ENCODE measurements around the gene ADARB2.
"Not testable (repeated sequence)": the region's sequence is repeated elsewhere in the genome, so short reads cannot be mapped to it uniquely, and the experiment has no call there.

ADARB2 gene

GRCh38 chr10:1335642-1336041 lies 401.7 kb downstream of the ADARB2 start:
- DNase-seq (ENCODE audit: low spot score) (no peak), FAIRE-seq (no peak)

GRCh38 chr10:1333981-1334380 lies 403.3 kb downstream of the ADARB2 start:
- no peak for DNase-seq (ENCODE audit: low spot score)
- FAIRE-seq: no peak

GRCh38 chr10:1331560-1331959 lies 405.8 kb downstream of the ADARB2 start:
- DNase-seq (ENCODE audit: low spot score): no peak
- no peak for FAIRE-seq

- DNase-seq (ENCODE audit: low spot score) (no peak), FAIRE-seq (no peak)
These were observed 407.7 kb downstream of the ADARB2 start for GRCh38 chr10:1329622-1330021.

GRCh38 chr10:1328981-1329614 lies 408.2 kb downstream of the ADARB2 start:
- FAIRE-seq (no peak), DNase-seq (ENCODE audit: low spot score) (no peak)

GRCh38 chr10:1328161-1328823 lies 409.0 kb downstream of the ADARB2 start:
- no peak for DNase-seq (ENCODE audit: low spot score)
- no peak for FAIRE-seq

- DNase-seq (ENCODE audit: low spot score) (no peak), FAIRE-seq (no peak)
These were observed 409.6 kb downstream of the ADARB2 start for GRCh38 chr10:1327759-1328158.

GRCh38 chr10:1326514-1326913 lies 410.8 kb downstream of the ADARB2 start:
- not testable (repeated sequence) for FAIRE-seq; DNase-seq (ENCODE audit: low spot score)

GRCh38 chr10:1324903-1325302 lies 412.4 kb downstream of the ADARB2 start:
- DNase-seq (ENCODE audit: low spot score) (no peak), FAIRE-seq (no peak)

- DNase-seq (ENCODE audit: low spot score) (no peak), FAIRE-seq (no peak)
These were observed 413.4 kb downstream of the ADARB2 start for GRCh38 chr10:1323951-1324350.

- DNase-seq (ENCODE audit: low spot score) (no peak), FAIRE-seq (no peak)
These were observed 416.5 kb downstream of the ADARB2 start for GRCh38 chr10:1320739-1321320.

- DNase-seq (ENCODE audit: low spot score) (no peak), FAIRE-seq (no peak)
These were observed 420.5 kb downstream of the ADARB2 start for GRCh38 chr10:1316809-1317143.

- FAIRE-seq (no peak), DNase-seq (ENCODE audit: low spot score) (no peak)
These were observed 421.1 kb downstream of the ADARB2 start for GRCh38 chr10:1316121-1316808.

GRCh38 chr10:1315178-1315577 lies 422.1 kb downstream of the ADARB2 start:
- no peak for FAIRE-seq

GRCh38 chr10:1311726-1312125 lies 425.6 kb downstream of the ADARB2 start:
- no peak for FAIRE-seq

More at GRCh38 chr10:1315178-1315577, 422.1 kb downstream of the ADARB2 start:
- no peak for DNase-seq (ENCODE audit: low spot score)

GRCh38 chr10:1310271-1310789 lies 427.0 kb downstream of the ADARB2 start:
- no peak for DNase-seq (ENCODE audit: low spot score)
- no peak for FAIRE-seq

More at GRCh38 chr10:1311726-1312125, 425.6 kb downstream of the ADARB2 start:
- DNase-seq (ENCODE audit: low spot score): no peak

- FAIRE-seq: no peak
- DNase-seq (ENCODE audit: low spot score): no peak
These were observed 427.6 kb downstream of the ADARB2 start for GRCh38 chr10:1309617-1310270.

GRCh38 chr10:1308962-1309616 lies 428.2 kb downstream of the ADARB2 start:
- FAIRE-seq: no peak
- no peak for DNase-seq (ENCODE audit: low spot score)

- no peak for DNase-seq (ENCODE audit: low spot score)
- no peak for FAIRE-seq
These were observed 429.0 kb downstream of the ADARB2 start for GRCh38 chr10:1308173-1308961.

- FAIRE-seq (no peak), DNase-seq (ENCODE audit: low spot score) (no peak)
These were observed 436.2 kb downstream of the ADARB2 start for GRCh38 chr10:1301143-1301542.

Data from RCC 7860 (cell line).